HepG2 (cell line): Measurements from ENCODE around the gene SUB1. TPM values are rescaled to one million over a fixed set of nuclear protein-coding genes. Genes with fewer than 3 reads are reported as not detected.

Experiments used
- IRF2 ChIP-seq: IDR thresholded peaks from 2 replicates; pipeline ENCODE4 v1.6.1; 2018; ENCODE audit warnings: missing genetic modification reagents, missing compliant biosample characterization
- KDM1A ChIP-seq: IDR thresholded peaks from 2 replicates; pipeline ENCODE4 v1.6.1; 2016; ENCODE audit warnings: missing compliant biosample characterization
- KDM5A ChIP-seq: fragments of 200-600 bp; sonication (generic); IDR thresholded peaks from 2 replicates; pipeline ENCODE4 v1.7.0; 2018; ENCODE audit warnings: antibody characterized with exemption, mild to moderate bottlenecking, low read length, borderline replicate concordance
- MED13 ChIP-seq: sonication (generic); formaldehyde crosslinking; IDR thresholded peaks from 2 replicates; pipeline ENCODE4 v1.5.0; 2020; ENCODE audit warnings: missing genetic modification reagents
- MEIS2 ChIP-seq: sonication (generic); formaldehyde crosslinking; IDR thresholded peaks from 2 replicates; pipeline ENCODE4 v1.9.0; 2021; ENCODE audit warnings: mild to moderate bottlenecking, missing genetic modification reagents
- NFE2L1 ChIP-seq: sonication (generic); formaldehyde crosslinking; IDR thresholded peaks from 2 replicates; pipeline ENCODE4 v1.4.0; 2020; ENCODE audit warnings: missing genetic modification reagents, mild to moderate bottlenecking, borderline replicate concordance
- SMAD9 ChIP-seq: sonication (generic); formaldehyde crosslinking; IDR thresholded peaks from 2 replicates; pipeline ENCODE4 v1.5.1; 2020; ENCODE audit warnings: mild to moderate bottlenecking, missing genetic modification reagents
- ZFP36L1 ChIP-seq: sonication (generic); formaldehyde crosslinking; IDR thresholded peaks from 2 replicates; pipeline ENCODE4 v1.8.0; 2022; ENCODE audit warnings: mild to moderate bottlenecking, missing genetic modification reagents, moderate library complexity
- ZFP41 ChIP-seq: sonication (generic); formaldehyde crosslinking; IDR thresholded peaks from 2 replicates; pipeline ENCODE4 v1.4.0; 2020; ENCODE audit warnings: mild to moderate bottlenecking, missing genetic modification reagents, borderline replicate concordance
- ZNF20 ChIP-seq: sonication (generic); formaldehyde crosslinking; IDR thresholded peaks from 2 replicates; pipeline ENCODE4 v1.4.0; 2020; ENCODE audit warnings: mild to moderate bottlenecking, moderate library complexity, missing genetic modification reagents
- ZNF253 ChIP-seq: sonication (generic); formaldehyde crosslinking; IDR thresholded peaks from 2 replicates; pipeline ENCODE4 v1.8.0; 2022; ENCODE audit warnings: mild to moderate bottlenecking, missing genetic modification reagents, borderline replicate concordance
- ZNF337 ChIP-seq: sonication (generic); formaldehyde crosslinking; IDR thresholded peaks from 2 replicates; pipeline ENCODE4 v1.5.1; 2020; ENCODE audit warnings: missing genetic modification reagents, low read depth, mild to moderate bottlenecking, borderline replicate concordance
- ZNF615 ChIP-seq: sonication (generic); formaldehyde crosslinking; IDR thresholded peaks from 2 replicates; pipeline ENCODE4 v1.5.0; 2020; ENCODE audit warnings: mild to moderate bottlenecking, missing genetic modification reagents, borderline replicate concordance
- polyA plus RNA-seq, 8 experiments: library from polyadenylated mRNA; depleted of rRNA in 3 of 8; stranded (reverse) in 7 of 8; unstranded in 1 of 8; fragments of >200 nt; fragmentation: Illumina TruSeq in 4 of 8; extraction: Trizol in 4 of 8; gene quantifications; 2 replicates each; pipeline versions ENCODE4 v1.2.1 to v1.2.3, GENCODE V29; 2011 to 2016; ENCODE audit warnings: low read depth in 4 of 8, missing spikeins in 1 of 8, mixed read lengths in 1 of 8; ENCODE audit not compliant: insufficient read depth in 1 of 8
- total RNA-seq, 5 experiments: library from RNA; depleted of rRNA; stranded (reverse); fragments of >200 nt; fragmentation: Illumina TruSeq; extraction: Trizol; gene quantifications; 2 replicates each; pipeline ENCODE4 v1.2.3, GENCODE V29; 2016; ENCODE audit warnings: low read depth in 1 of 5
- TF ChIP-seq, protein P1 (sequence below): sonication (generic); formaldehyde crosslinking; IDR thresholded peaks from 2 replicates; pipeline ENCODE4 v1.4.0; 2020; ENCODE audit warnings: mild to moderate bottlenecking, missing genetic modification reagents
- TF ChIP-seq, protein P2 (sequence below): sonication (generic); formaldehyde crosslinking; IDR thresholded peaks from 2 replicates; pipeline ENCODE4 v1.4.0; 2020; ENCODE audit warnings: missing genetic modification reagents
- TF ChIP-seq, protein P3 (sequence below): sonication (generic); formaldehyde crosslinking; IDR thresholded peaks from 2 replicates; pipeline ENCODE4 v1.5.0; 2020; ENCODE audit warnings: mild to moderate bottlenecking, missing genetic modification reagents
- TF ChIP-seq, protein P4 (sequence below): sonication (generic); formaldehyde crosslinking; IDR thresholded peaks from 2 replicates; pipeline ENCODE4 v1.8.0; 2022; ENCODE audit warnings: mild to moderate bottlenecking, missing genetic modification reagents, moderate library complexity
- TF ChIP-seq, protein P5 (sequence below): sonication (generic); formaldehyde crosslinking; IDR thresholded peaks from 2 replicates; pipeline ENCODE4 v1.5.1; 2020; ENCODE audit warnings: mild to moderate bottlenecking, missing genetic modification reagents, moderate library complexity
- TF ChIP-seq, protein P6 (sequence below): sonication (generic); formaldehyde crosslinking; IDR thresholded peaks from 2 replicates; pipeline ENCODE4 v1.4.0; 2020; ENCODE audit warnings: mild to moderate bottlenecking, missing genetic modification reagents

Gene SUB1
- total and polyA plus RNA-seq, 2 of the 13 experiments (the other 11 are each of a cell fraction or from before 2014, with no cell fraction given): 182 to 693 TPM

DNA sequence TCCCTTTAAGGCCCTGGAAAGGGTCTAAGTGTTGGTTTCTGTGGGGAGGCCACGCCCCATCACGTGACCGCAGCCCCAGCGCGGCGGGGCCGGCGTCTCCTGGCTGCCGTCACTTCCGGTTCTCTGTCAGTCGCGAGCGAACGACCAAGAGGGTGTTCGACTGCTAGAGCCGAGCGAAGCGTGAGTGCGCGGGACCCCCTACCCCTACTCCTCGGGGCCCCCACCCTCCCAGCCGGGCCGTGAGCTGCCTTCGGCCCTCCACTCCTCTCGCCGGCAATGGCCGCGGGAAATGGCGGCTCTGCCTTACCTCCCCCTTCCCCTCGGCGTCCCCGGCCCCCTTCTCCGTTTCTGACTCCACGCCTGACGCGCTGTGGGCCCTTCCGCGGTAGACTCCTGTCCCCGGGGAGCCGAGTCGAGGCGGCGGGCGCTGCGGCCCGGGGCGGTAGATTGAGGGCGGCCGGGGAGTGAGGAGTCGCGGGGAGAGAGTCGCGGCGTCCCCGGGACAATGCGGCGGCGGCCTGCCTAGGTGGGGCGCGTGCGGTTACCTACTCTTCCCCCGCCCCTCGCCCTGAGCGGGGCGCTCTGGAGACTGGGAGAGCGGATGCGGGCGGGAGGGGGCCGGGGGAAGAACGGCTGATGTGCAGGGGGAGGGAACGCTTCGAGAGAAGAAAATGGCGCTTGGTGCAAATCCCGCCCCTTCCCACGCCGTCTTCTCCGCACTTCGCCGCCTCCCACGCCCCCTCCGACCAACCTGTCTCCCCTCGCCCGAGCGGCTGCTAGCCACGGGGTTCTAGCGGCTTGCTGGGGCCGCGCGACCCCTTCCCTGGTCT lies at the start of gene SUB1 (continued):
- TF ChIP-seq, protein P1, sequence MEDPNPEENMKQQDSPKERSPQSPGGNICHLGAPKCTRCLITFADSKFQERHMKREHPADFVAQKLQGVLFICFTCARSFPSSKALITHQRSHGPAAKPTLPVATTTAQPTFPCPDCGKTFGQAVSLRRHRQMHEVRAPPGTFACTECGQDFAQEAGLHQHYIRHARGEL (CRISPR knock-in tag): peak; percentile 67; the same call in 1 of the 2 replicates
- TF ChIP-seq IRF2 (CRISPR knock-in tag): peak; percentile 59
- TF ChIP-seq ZNF253 (CRISPR knock-in tag): no peak
- TF ChIP-seq MEIS2 (CRISPR knock-in tag): peak; percentile 42; the same call in 1 of the 2 replicates
- TF ChIP-seq, protein P2, sequence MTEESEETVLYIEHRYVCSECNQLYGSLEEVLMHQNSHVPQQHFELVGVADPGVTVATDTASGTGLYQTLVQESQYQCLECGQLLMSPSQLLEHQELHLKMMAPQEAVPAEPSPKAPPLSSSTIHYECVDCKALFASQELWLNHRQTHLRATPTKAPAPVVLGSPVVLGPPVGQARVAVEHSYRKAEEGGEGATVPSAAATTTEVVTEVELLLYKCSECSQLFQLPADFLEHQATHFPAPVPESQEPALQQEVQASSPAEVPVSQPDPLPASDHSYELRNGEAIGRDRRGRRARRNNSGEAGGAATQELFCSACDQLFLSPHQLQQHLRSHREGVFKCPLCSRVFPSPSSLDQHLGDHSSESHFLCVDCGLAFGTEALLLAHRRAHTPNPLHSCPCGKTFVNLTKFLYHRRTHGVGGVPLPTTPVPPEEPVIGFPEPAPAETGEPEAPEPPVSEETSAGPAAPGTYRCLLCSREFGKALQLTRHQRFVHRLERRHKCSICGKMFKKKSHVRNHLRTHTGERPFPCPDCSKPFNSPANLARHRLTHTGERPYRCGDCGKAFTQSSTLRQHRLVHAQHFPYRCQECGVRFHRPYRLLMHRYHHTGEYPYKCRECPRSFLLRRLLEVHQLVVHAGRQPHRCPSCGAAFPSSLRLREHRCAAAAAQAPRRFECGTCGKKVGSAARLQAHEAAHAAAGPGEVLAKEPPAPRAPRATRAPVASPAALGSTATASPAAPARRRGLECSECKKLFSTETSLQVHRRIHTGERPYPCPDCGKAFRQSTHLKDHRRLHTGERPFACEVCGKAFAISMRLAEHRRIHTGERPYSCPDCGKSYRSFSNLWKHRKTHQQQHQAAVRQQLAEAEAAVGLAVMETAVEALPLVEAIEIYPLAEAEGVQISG (CRISPR knock-in tag): peak; percentile 72; the same call in 1 of the 2 replicates
- TF ChIP-seq SMAD9: no peak
- no peak for TF ChIP-seq ZNF337 (CRISPR knock-in tag)
- TF ChIP-seq ZFP41 (CRISPR knock-in tag): no peak; the same call in 1 of the 2 replicates
- TF ChIP-seq ZFP36L1 (CRISPR knock-in tag): peak; percentile 52; the same call in 1 of the 2 replicates
- TF ChIP-seq MED13 (CRISPR knock-in tag): no peak
- no peak for TF ChIP-seq NFE2L1 (CRISPR knock-in tag)
- TF ChIP-seq ZNF615 (CRISPR knock-in tag): no peak
- TF ChIP-seq ZNF20 (CRISPR knock-in tag): no peak
- TF ChIP-seq, protein P3, sequence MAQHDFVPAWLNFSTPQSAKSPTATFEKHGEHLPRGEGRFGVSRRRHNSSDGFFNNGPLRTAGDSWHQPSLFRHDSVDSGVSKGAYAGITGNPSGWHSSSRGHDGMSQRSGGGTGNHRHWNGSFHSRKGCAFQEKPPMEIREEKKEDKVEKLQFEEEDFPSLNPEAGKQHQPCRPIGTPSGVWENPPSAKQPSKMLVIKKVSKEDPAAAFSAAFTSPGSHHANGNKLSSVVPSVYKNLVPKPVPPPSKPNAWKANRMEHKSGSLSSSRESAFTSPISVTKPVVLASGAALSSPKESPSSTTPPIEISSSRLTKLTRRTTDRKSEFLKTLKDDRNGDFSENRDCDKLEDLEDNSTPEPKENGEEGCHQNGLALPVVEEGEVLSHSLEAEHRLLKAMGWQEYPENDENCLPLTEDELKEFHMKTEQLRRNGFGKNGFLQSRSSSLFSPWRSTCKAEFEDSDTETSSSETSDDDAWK (CRISPR knock-in tag): no peak
- TF ChIP-seq KDM5A: peak; percentile 53; the same call in 1 of the 2 replicates
- TF ChIP-seq KDM1A: no peak
- TF ChIP-seq, protein P4, sequence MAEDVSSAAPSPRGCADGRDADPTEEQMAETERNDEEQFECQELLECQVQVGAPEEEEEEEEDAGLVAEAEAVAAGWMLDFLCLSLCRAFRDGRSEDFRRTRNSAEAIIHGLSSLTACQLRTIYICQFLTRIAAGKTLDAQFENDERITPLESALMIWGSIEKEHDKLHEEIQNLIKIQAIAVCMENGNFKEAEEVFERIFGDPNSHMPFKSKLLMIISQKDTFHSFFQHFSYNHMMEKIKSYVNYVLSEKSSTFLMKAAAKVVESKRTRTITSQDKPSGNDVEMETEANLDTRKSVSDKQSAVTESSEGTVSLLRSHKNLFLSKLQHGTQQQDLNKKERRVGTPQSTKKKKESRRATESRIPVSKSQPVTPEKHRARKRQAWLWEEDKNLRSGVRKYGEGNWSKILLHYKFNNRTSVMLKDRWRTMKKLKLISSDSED (CRISPR knock-in tag): no peak
- TF ChIP-seq, protein P5, sequence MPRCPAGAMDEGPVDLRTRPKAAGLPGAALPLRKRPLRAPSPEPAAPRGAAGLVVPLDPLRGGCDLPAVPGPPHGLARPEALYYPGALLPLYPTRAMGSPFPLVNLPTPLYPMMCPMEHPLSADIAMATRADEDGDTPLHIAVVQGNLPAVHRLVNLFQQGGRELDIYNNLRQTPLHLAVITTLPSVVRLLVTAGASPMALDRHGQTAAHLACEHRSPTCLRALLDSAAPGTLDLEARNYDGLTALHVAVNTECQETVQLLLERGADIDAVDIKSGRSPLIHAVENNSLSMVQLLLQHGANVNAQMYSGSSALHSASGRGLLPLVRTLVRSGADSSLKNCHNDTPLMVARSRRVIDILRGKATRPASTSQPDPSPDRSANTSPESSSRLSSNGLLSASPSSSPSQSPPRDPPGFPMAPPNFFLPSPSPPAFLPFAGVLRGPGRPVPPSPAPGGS (CRISPR knock-in tag): no peak
- TF ChIP-seq, protein P6, sequence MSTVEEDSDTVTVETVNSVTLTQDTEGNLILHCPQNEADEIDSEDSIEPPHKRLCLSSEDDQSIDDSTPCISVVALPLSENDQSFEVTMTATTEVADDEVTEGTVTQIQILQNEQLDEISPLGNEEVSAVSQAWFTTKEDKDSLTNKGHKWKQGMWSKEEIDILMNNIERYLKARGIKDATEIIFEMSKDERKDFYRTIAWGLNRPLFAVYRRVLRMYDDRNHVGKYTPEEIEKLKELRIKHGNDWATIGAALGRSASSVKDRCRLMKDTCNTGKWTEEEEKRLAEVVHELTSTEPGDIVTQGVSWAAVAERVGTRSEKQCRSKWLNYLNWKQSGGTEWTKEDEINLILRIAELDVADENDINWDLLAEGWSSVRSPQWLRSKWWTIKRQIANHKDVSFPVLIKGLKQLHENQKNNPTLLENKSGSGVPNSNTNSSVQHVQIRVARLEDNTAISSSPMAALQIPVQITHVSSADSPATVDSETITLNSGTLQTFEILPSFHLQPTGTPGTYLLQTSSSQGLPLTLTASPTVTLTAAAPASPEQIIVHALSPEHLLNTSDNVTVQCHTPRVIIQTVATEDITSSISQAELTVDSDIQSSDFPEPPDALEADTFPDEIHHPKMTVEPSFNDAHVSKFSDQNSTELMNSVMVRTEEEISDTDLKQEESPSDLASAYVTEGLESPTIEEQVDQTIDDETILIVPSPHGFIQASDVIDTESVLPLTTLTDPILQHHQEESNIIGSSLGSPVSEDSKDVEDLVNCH (CRISPR knock-in tag): no peak
